CD8-positive, alpha-beta memory T cell (primary cell): Measurements from ENCODE around the gene CEMP1. TPM values are rescaled to one million over a fixed set of nuclear protein-coding genes. Genes with fewer than 3 reads are reported as not detected.
"Not testable (repeated sequence)": the region's sequence is repeated elsewhere in the genome, so short reads cannot be mapped to it uniquely, and the experiment has no call there.

Experiments used
- CTCF ChIA-PET: fragments of 350-600 bp; sonication (Branson Sonifier 250); formaldehyde crosslinking; loops from one replicate; lab custom pipeline; 2021; ENCODE audit warnings: antibody characterized with exemption; lab: Charles Lee
- POLR2A ChIA-PET: fragments of 350-600 bp; sonication (Branson Sonifier 250); formaldehyde crosslinking; loops from one replicate; lab custom pipeline; 2021; ENCODE audit warnings: antibody characterized with exemption; lab: Charles Lee
- DNase-seq, 5 donors: peaks; one replicate each; pipeline versions ENCODE4 v3.0.0 to v3.0.0-alpha.2; 2020 to 2022; ENCODE audit warnings: mixed read lengths in 1 of 5
- H3K27ac ChIP-seq: one replicate; pipeline ENCODE4 v1.7.0; 2013; ENCODE audit warnings: low read depth, mild to moderate bottlenecking, low read length, moderate library complexity
- H3K27me3 ChIP-seq: 2 replicates; pipeline ENCODE4 v1.7.0; 2013; ENCODE audit warnings: low read length, mild to moderate bottlenecking; ENCODE audit not compliant: insufficient read depth, poor library complexity, severe bottlenecking
- H3K36me3 ChIP-seq: 2 replicates; pipeline ENCODE4 v1.7.0; 2013; ENCODE audit warnings: mild to moderate bottlenecking, low read length, moderate library complexity; ENCODE audit not compliant: insufficient read depth
- H3K4me1 ChIP-seq: 2 replicates; pipeline ENCODE4 v1.7.0; 2013; ENCODE audit warnings: mild to moderate bottlenecking, low read length, moderate library complexity; ENCODE audit not compliant: insufficient read depth
- H3K4me3 ChIP-seq: 2 replicates; pipeline ENCODE4 v1.7.0; 2013; ENCODE audit warnings: mild to moderate bottlenecking, low read length
- H3K9me3 ChIP-seq: 2 replicates; pipeline ENCODE4 v1.7.0; 2013; ENCODE audit warnings: mild to moderate bottlenecking, low read length
- H3K27ac Mint-ChIP-seq, 8 donors: one replicate each; pipeline ENCODE4 v1.8.0; 2020 to 2021; ENCODE audit warnings: mixed read lengths in 8 of 8, mild to moderate bottlenecking in 6 of 8, inconsistent platforms in 3 of 8, moderate library complexity in 3 of 8
- H3K27me3 Mint-ChIP-seq, 2 donors: one replicate each; pipeline ENCODE4 v1.8.0; 2020 to 2021; ENCODE audit warnings: mixed read lengths in 2 of 2, mild to moderate bottlenecking in 1 of 2, moderate library complexity in 1 of 2
- H3K36me3 Mint-ChIP-seq, 3 donors: one replicate each; pipeline ENCODE4 v1.8.0; 2020 to 2021; ENCODE audit warnings: mixed read lengths in 3 of 3, inconsistent platforms in 1 of 3, mild to moderate bottlenecking in 1 of 3
- H3K4me1 Mint-ChIP-seq, 3 donors: one replicate each; pipeline ENCODE4 v1.8.0; 2020 to 2021; ENCODE audit warnings: mixed read lengths in 3 of 3, inconsistent platforms in 1 of 3, mild to moderate bottlenecking in 1 of 3
- H3K4me3 Mint-ChIP-seq, 7 donors: one replicate each; pipeline ENCODE4 v1.8.0; 2020 to 2021; ENCODE audit warnings: mixed read lengths in 7 of 7, mild to moderate bottlenecking in 6 of 7, moderate library complexity in 4 of 7, inconsistent platforms in 2 of 7
- H3K9me3 Mint-ChIP-seq, 5 donors: one replicate each; pipeline ENCODE4 v1.8.0; 2020 to 2022; ENCODE audit warnings: mixed read lengths in 5 of 5, mild to moderate bottlenecking in 3 of 5, moderate library complexity in 2 of 5, inconsistent platforms in 1 of 5
- polyA plus RNA-seq: library from polyadenylated mRNA; unstranded; fragments of 300-500 nt; fragmentation: Illumina TruSeq; gene quantifications from one replicate; pipeline ENCODE4 v1.2.3, GENCODE V29; 2021
- total RNA-seq, 2 experiments: library from RNA; stranded (reverse); gene quantifications; one replicate each; pipeline ENCODE4 v1.2.3, GENCODE V29; 2021

Gene CEMP1
- total and polyA plus RNA-seq, 3 experiments from 2014 or later = 0.16 to 3.3 TPM; not detected in 1

GRCh38 chr16:2533142-2533755 is 2.0 kb upstream of the CEMP1 start:
- not testable (repeated sequence) for H3K9me3 Mint-ChIP-seq, H3K9me3 ChIP-seq, H3K27me3 ChIP-seq, H3K36me3 ChIP-seq, H3K27me3 Mint-ChIP-seq
- ChIA-PET POLR2A (interaction anchor here (0.7 to 3.0 kb wide), 7 partner anchors 13 to 569 kb away, joined by 3 to 65 read pairs (median 4); partner anchors contain the start of genes AMDHD2, ATP6V0C, RPS2 and TRAF7), CTCF (interaction anchor here (1.8 to 1.9 kb wide), 2 partner anchors 13 to 19 kb away, joined by 10 to 12 read pairs; partner anchors contain the start of genes AMDHD2 and ATP6V0C)
- Histone ChIP-seq H3K27ac (peak overlapping the region; percentile 97), H3K4me1 (peaks cover 12% of the 10 kb centered on the region), H3K4me3 (peak overlapping the region; percentile 98)
- H3K4me1 Mint-ChIP-seq = peaks cover 19 to 33% (median 19%) of the 10 kb centered on the region in 3 donors
- peak overlapping the region; percentile 98 to 99 (median 99) for H3K27ac Mint-ChIP-seq
- H3K36me3 Mint-ChIP-seq = peaks cover 0 to 18% (median 0%) of the 10 kb centered on the region in 3 donors
- DNase-seq = peak in 1 of 5 donors; percentile 44
- H3K4me3 Mint-ChIP-seq = peak overlapping the region; percentile 93 to 99 (median 95)

DNA sequence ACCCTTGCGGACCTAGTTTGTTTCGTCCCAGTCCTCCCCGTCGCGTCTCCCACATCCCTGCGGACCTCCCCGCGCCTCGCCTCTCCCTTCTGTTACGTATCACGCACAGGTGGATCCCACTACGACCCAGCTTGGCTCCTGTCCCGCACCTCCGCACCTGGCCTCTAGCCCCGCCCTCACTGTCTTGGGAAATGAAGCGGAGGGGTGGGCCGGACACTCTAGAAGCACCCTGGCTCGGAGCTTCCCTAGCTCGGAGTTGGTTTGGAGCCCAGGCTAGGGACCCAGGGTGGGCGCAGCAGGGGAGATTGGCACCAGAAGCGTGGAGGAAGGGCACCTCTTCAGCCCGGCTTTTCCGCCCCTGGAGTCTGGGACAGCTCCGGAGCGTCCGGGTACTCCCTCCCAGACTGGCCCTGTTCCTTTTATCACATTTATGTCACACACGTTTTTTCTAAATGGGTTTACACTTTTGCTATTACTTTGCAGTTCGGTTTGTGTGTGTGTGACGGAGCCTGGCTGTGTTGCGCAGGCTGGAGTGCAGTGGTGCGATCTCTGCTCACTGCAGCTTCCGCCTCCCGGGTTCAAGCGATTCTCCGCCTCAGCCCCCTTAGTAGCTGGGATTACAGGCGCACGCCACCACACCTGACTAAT is 1.4 kb upstream of the CEMP1 start:
- H3K27ac Mint-ChIP-seq = peak overlapping the region; percentile 98 to 99 (median 99)
- no peaks in the 10 kb centered on the region for H3K36me3 ChIP-seq
- peaks cover 0 to 18% (median 0%) of the 10 kb centered on the region in 3 donors for H3K36me3 Mint-ChIP-seq
- peaks cover 19 to 33% (median 19%) of the 10 kb centered on the region in 3 donors for H3K4me1 Mint-ChIP-seq
- no peaks in the 10 kb centered on the region for H3K27me3 ChIP-seq
- H3K27ac ChIP-seq = peak overlapping the region; percentile 97
- H3K9me3 ChIP-seq = no peaks in the 10 kb centered on the region
- CTCF ChIA-PET = interaction anchor here (1.2 to 1.9 kb wide), 3 partner anchors 10 to 18 kb away, joined by 5 to 12 read pairs (median 10); partner anchors contain the start of genes AMDHD2 and ATP6V0C
- peaks cover 0 to 7% (median 0%) of the 10 kb centered on the region in 5 donors for H3K9me3 Mint-ChIP-seq
- POLR2A ChIA-PET = interaction anchor here (0.5 to 3.0 kb wide), 9 partner anchors 9 to 568 kb away, joined by 3 to 65 read pairs (median 5); partner anchors contain the start of genes AMDHD2, ATP6V0C, PGP and RPS2
- peak overlapping the region; percentile 98 for H3K4me3 ChIP-seq
- peak overlapping the region; percentile 93 to 99 (median 95) for H3K4me3 Mint-ChIP-seq
- peaks cover 12% of the 10 kb centered on the region for H3K4me1 ChIP-seq
- peaks cover 0 to 2% of the 10 kb centered on the region in 2 donors for H3K27me3 Mint-ChIP-seq
- DNase-seq = peak; percentile 55 to 81 (median 75)

DNA sequence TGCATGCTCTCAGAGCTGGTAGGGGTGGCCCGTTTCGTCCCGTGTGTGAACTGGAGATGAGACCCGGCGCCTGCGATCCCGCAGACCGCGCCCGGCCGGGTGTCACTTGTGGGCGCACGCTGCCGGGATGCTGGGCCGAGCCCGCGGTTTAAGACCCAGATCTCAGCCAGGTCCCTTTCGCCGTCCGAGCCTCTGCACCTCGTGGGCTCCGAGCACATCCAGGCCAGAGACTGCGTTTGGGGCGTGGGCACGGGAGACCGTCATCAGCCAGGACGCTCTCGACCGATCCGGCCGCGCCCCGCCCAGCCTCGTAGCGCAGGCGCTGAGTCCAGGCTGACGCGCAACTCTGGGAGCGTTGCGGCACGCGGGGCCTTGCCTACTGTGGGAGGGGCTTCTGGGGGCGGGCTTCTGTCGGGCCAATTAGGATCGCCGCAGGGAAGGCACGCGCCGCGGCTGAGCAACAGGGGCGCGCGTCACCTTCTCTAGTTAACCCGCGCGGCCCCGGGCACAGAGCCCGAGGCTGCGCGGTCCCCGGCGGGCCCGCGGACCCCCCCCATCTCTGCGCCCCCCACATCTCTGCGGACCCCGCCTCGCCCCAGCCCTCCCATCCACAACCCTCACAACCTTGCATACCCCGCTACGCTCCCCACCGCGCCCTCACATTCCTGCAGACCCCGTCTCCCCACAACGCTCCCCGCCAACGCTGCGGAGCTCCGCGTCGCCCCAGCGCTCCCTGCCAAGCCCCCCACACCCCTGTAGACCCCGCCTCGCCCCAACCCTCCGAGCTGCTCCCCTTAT is 687 bp upstream of the CEMP1 start:
- Mint-ChIP-seq H3K4me3 (peak overlapping the region; percentile 93 to 99 (median 95)), H3K4me1 (peaks cover 13 to 29% (median 15%) of the 10 kb centered on the region in 3 donors), H3K9me3 (peaks cover 0 to 7% (median 0%) of the 10 kb centered on the region in 5 donors), H3K36me3 (peaks cover 0 to 22% (median 0%) of the 10 kb centered on the region in 3 donors), H3K27ac (peak overlapping the region; percentile 98 to 99 (median 99)), H3K27me3 (peaks cover 0 to 2% of the 10 kb centered on the region in 2 donors)
- H3K4me1 ChIP-seq = peaks cover 8% of the 10 kb centered on the region
- peak overlapping the region; percentile 98 for H3K4me3 ChIP-seq
- ChIA-PET CTCF (interaction anchor here (0.8 to 1.9 kb wide), 4 partner anchors 10 to 31 kb away, joined by 3 to 12 read pairs (median 8); partner anchors contain the start of genes AMDHD2 and ATP6V0C), POLR2A (interaction anchor here (0.5 to 3.0 kb wide), 7 partner anchors 8 to 377 kb away, joined by 3 to 65 read pairs (median 5); partner anchors contain the start of genes AMDHD2, ATP6V0C, PGP and TRAF7)
- H3K9me3 ChIP-seq = no peaks in the 10 kb centered on the region
- H3K27ac ChIP-seq = peak overlapping the region; percentile 97
- H3K36me3 ChIP-seq = no peaks in the 10 kb centered on the region
- H3K27me3 ChIP-seq = no peaks in the 10 kb centered on the region
- peak; percentile 96 to 98 (median 97) for DNase-seq

DNA sequence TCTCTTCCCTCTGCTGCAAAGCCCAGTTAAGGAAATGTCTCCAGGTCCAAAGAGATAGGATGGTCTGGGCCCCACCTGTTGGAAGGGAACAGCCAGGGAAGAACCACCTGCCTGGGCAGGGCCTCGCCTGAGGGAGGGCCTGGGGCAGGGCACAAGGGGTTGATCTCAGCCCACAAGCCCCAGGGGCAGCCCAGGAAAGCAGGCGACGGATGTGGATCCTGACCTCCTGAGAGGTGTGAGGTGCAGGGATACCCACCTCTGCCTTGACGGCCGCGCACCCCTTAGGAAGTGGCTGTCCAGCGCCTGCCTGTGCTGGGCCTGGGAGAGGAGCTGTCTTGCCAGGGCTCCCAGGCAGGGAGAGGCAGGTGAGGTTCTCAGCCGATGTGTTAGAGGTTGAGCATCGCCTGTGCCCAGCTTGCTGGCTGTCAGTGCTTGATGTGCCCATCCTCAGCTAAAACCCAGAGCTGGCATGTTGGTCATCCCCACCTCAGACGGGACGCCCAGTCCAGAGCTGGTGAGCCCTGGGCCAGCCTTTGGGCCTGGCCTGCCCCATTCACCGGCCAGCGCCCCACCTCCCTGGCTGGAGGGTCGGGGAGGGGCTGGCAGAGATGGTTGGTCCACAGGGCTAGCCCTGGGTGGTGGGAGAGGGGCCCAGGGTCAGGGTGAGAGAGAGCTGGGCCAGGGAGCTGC is 434 bp downstream of the CEMP1 start:
- H3K27me3 ChIP-seq = no peaks in the 10 kb centered on the region

DNA sequence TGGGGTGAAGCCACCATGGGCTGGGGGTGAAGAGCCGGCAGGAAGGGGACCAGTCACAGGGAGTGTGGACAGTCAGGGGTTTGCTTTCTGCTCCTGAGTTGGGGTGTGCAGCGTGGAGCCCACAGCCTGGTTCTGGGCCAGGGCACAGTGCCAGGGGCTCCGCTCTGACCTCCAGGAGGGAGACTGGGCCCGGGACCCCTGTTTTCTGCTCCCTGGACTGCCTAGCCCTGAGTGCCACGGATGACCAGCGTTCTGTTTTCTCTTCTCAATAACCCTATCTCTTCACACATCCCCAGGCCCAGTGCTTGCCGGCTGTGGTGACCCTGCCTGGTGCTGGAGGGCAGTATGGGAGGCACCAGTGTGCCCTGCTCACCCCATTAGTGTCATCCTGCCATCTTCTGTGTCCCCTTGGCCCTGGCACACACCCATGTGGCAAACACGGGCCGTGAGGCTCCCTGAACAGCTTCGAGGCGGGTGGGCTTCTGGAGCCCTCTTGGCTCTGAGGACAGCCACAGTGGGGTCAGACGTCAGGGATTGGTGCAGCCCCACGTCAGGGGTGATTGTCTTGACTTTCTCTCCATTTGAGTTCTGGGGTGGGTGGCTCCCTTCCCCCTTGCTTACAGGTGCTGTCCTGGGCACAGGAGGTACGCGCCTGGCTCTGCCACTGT is 1.1 kb downstream of the CEMP1 start:
- no peak overlapping the region for H3K4me3 ChIP-seq
- DNase-seq = no peak
- H3K27me3 Mint-ChIP-seq = peaks cover 0 to 2% of the 10 kb centered on the region in 2 donors
- ChIA-PET POLR2A (interaction anchor here (3.0 kb wide), 1 partner anchor 10 kb away, joined by 65 read pairs; the partner anchor contains the start of gene AMDHD2), CTCF (no interaction called here)
- no peaks in the 10 kb centered on the region for H3K36me3 ChIP-seq
- H3K4me1 Mint-ChIP-seq = peaks cover 13 to 29% (median 15%) of the 10 kb centered on the region in 3 donors
- H3K9me3 ChIP-seq = no peaks in the 10 kb centered on the region
- peak overlapping the region in 5 of 7 donors; percentile 17 to 52 (median 22) for H3K4me3 Mint-ChIP-seq
- H3K27me3 ChIP-seq = no peaks in the 10 kb centered on the region
- H3K27ac ChIP-seq = no peak overlapping the region
- peaks cover 7% of the 10 kb centered on the region for H3K4me1 ChIP-seq
- peak overlapping the region; percentile 13 to 86 (median 60) for H3K27ac Mint-ChIP-seq
- peaks cover 0 to 35% (median 0%) of the 10 kb centered on the region in 3 donors for H3K36me3 Mint-ChIP-seq
- peaks cover 0 to 7% (median 0%) of the 10 kb centered on the region in 5 donors for H3K9me3 Mint-ChIP-seq

More for the DNA sequence above, 434 bp downstream of the CEMP1 start:
- Histone ChIP-seq H3K9me3 (no peaks in the 10 kb centered on the region), H3K4me3 (no peak overlapping the region), H3K27ac (peak overlapping the region; percentile 97), H3K36me3 (no peaks in the 10 kb centered on the region), H3K4me1 (peaks cover 7% of the 10 kb centered on the region)
- Mint-ChIP-seq H3K27ac (peak overlapping the region; percentile 98 to 99 (median 99)), H3K4me3 (peak overlapping the region; percentile 44 to 99 (median 93)), H3K36me3 (peaks cover 0 to 33% (median 0%) of the 10 kb centered on the region in 3 donors), H3K9me3 (peaks cover 0 to 7% (median 0%) of the 10 kb centered on the region in 5 donors), H3K4me1 (peaks cover 13 to 29% (median 15%) of the 10 kb centered on the region in 3 donors), H3K27me3 (peaks cover 0 to 2% of the 10 kb centered on the region in 2 donors)
- CTCF ChIA-PET = interaction anchor here (0.8 kb wide), 1 partner anchor 29 kb away, joined by 3 read pairs; no protein-coding TSS in a partner anchor
- DNase-seq = peak in 1 of 5 donors; percentile 49
- POLR2A ChIA-PET = interaction anchor here (2.8 to 3.0 kb wide), 2 partner anchors 11 to 17 kb away, joined by 29 to 65 read pairs; partner anchors contain the start of genes AMDHD2 and ATP6V0C

- peaks cover 7% of the 10 kb centered on the region for H3K4me1 ChIP-seq
- no peaks in the 10 kb centered on the region for H3K9me3 ChIP-seq
- POLR2A ChIA-PET = interaction anchor here (1.0 kb wide), 1 partner anchor 9 kb away, joined by 5 read pairs; the partner anchor contains the start of gene AMDHD2
- Mint-ChIP-seq H3K4me1 (peaks cover 16 to 33% (median 17%) of the 10 kb centered on the region in 3 donors), H3K36me3 (peaks cover 0 to 43% (median 4%) of the 10 kb centered on the region in 3 donors), H3K9me3 (peaks cover 0 to 7% (median 0%) of the 10 kb centered on the region in 5 donors), H3K4me3 (peak overlapping the region in 2 of 7 donors; percentile 22 to 52), H3K27me3 (peaks cover 0 to 2% of the 10 kb centered on the region in 2 donors), H3K27ac (peak overlapping the region in 1 of 8 donors; percentile 64)
- no peaks in the 10 kb centered on the region for H3K36me3 ChIP-seq
- H3K27me3 ChIP-seq = no peaks in the 10 kb centered on the region
- H3K4me3 ChIP-seq = no peak overlapping the region
- no peak overlapping the region for H3K27ac ChIP-seq
- CTCF ChIA-PET = interaction anchor here (1.5 kb wide), 1 partner anchor 9 kb away, joined by 4 read pairs; the partner anchor contains the start of gene AMDHD2
- DNase-seq = no peak
These were observed 1.9 kb downstream of the CEMP1 start for GRCh38 chr16:2529061-2529931.
